ENCODE measurements around the gene SFMBT2. TPM values are rescaled to one million over a fixed set of nuclear protein-coding genes. Genes with fewer than 3 reads are reported as not detected.

The SFMBT2 gene
- total RNA-seq, 1 experiment from 2014 or later: 0.02 TPM

DNA sequence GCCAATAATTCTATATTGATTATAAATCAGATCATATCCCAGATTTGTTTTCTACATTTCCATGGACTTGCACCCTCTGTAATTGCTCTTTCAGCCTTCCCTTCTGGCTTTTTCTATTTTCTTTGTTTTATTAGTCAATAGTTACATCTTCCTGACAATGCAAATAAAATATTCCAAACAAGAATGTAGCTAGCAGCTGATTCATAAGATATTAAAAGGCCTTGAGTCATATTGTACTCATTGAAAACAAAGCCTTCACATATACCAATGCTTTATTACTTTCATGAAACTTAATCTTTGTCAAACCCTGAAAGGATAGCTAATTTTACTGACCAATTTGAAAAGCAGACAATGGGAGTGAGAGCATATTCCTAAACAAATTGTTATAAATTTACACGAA is 10.7 kb upstream of the SFMBT2 start:
- H3K36me3 ChIP-seq (ENCODE audit: control insufficient read depth in 1 of 2, insufficient read depth in 2 of 2, low read length in 2 of 2): no peaks in the 10 kb centered on the region
- no peaks in the 10 kb centered on the region; the same call in 1 of the 2 replicates for H4K20me1 ChIP-seq (ENCODE audit: insufficient read depth)
- H3K4me2 ChIP-seq (ENCODE audit: low read length): no peak overlapping the region
- H3K4me1 ChIP-seq (ENCODE audit: control insufficient read depth in 1 of 2, insufficient read depth in 2 of 2, low read length in 2 of 2): no peaks in the 10 kb centered on the region
- DNase-seq (ENCODE audit: low read depth, low spot score) (no peak), ATAC-seq (no peak)
- H3K9ac ChIP-seq (ENCODE audit: low read length): no peak overlapping the region
- ChIA-PET CTCF (interaction anchor here (0.6 to 1.2 kb wide), 2 partner anchors 17 to 300 kb away, joined by 3 read pairs; no protein-coding TSS in a partner anchor), POLR2A (no interaction called here), RAD21 (ENCODE audit: low non-redundant PET in 1 of 2, low total read pairs in 2 of 2, uncharacterized antibody in 2 of 2, unreplicated experiment in 2 of 2) (no interaction called here)
- H3K9me3 ChIP-seq (ENCODE audit: control insufficient read depth in 1 of 2, insufficient read depth in 1 of 2, low read depth in 1 of 2, low read length in 2 of 2): no peaks in the 10 kb centered on the region
- H3K9me2 ChIP-seq (ENCODE audit: insufficient read depth): no peaks in the 10 kb centered on the region
- no peak overlapping the region for H3K4me3 ChIP-seq (replicated peaks in 1 of 2; ENCODE audit: low read depth in 1 of 2, low read length in 2 of 2)
- TF ChIP-seq ZNF274 (IDR thresholded peaks at IDR 0.05; ENCODE audit: low read depth, low read length): no peak
- no peak for TF ChIP-seq SP1 (IDR thresholded peaks at IDR 0.05; ENCODE audit: low read depth)
- TF ChIP-seq, protein P1, sequence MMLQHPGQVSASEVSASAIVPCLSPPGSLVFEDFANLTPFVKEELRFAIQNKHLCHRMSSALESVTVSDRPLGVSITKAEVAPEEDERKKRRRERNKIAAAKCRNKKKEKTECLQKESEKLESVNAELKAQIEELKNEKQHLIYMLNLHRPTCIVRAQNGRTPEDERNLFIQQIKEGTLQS (IDR thresholded peaks at IDR 0.05): no peak
- TF ChIP-seq CBX3 (IDR thresholded peaks at IDR 0.05; ENCODE audit: low read depth): no peak
- TF ChIP-seq, protein P2, sequence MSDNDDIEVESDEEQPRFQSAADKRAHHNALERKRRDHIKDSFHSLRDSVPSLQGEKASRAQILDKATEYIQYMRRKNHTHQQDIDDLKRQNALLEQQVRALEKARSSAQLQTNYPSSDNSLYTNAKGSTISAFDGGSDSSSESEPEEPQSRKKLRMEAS (IDR thresholded peaks at IDR 0.05): no peak
- TF ChIP-seq EZH2phosphoT487 (IDR thresholded peaks at IDR 0.05; ENCODE audit: borderline replicate concordance): no peak
- TF ChIP-seq SRF (IDR thresholded peaks at IDR 0.05; ENCODE audit: low read depth): no peak
- TF ChIP-seq EGR1 (IDR thresholded peaks at IDR 0.05; ENCODE audit: low read depth): no peak
- no peak for TF ChIP-seq SIN3A (IDR thresholded peaks at IDR 0.05; ENCODE audit: low read depth)
- TF ChIP-seq RAD21 (IDR thresholded peaks at IDR 0.05; ENCODE audit: low read depth): no peak
- no peak for TF ChIP-seq POLR2AphosphoS5 (IDR thresholded peaks at IDR 0.05; ENCODE audit: low read depth, low read length)
- TF ChIP-seq, protein P3, sequence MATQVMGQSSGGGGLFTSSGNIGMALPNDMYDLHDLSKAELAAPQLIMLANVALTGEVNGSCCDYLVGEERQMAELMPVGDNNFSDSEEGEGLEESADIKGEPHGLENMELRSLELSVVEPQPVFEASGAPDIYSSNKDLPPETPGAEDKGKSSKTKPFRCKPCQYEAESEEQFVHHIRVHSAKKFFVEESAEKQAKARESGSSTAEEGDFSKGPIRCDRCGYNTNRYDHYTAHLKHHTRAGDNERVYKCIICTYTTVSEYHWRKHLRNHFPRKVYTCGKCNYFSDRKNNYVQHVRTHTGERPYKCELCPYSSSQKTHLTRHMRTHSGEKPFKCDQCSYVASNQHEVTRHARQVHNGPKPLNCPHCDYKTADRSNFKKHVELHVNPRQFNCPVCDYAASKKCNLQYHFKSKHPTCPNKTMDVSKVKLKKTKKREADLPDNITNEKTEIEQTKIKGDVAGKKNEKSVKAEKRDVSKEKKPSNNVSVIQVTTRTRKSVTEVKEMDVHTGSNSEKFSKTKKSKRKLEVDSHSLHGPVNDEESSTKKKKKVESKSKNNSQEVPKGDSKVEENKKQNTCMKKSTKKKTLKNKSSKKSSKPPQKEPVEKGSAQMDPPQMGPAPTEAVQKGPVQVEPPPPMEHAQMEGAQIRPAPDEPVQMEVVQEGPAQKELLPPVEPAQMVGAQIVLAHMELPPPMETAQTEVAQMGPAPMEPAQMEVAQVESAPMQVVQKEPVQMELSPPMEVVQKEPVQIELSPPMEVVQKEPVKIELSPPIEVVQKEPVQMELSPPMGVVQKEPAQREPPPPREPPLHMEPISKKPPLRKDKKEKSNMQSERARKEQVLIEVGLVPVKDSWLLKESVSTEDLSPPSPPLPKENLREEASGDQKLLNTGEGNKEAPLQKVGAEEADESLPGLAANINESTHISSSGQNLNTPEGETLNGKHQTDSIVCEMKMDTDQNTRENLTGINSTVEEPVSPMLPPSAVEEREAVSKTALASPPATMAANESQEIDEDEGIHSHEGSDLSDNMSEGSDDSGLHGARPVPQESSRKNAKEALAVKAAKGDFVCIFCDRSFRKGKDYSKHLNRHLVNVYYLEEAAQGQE (IDR thresholded peaks at IDR 0.05; ENCODE audit: low read depth): no peak
- TF ChIP-seq FOSL1 (IDR thresholded peaks at IDR 0.05; ENCODE audit: low read depth): no peak
- TF ChIP-seq YY1 (IDR thresholded peaks at IDR 0.05; ENCODE audit: extremely low read depth, insufficient replicate concordance, low read depth, low read length): no peak
- TF ChIP-seq ZFX (IDR thresholded peaks at IDR 0.05): no peak
- no peak for TF ChIP-seq TCF7L2 (IDR thresholded peaks at IDR 0.05; ENCODE audit: borderline replicate concordance, extremely low read depth, insufficient read depth, insufficient read length)
- no peak for TF ChIP-seq EZH2 (IDR thresholded peaks at IDR 0.05)
- TF ChIP-seq CEBPB (IDR thresholded peaks at IDR 0.05; ENCODE audit: low read depth): no peak
- TF ChIP-seq, protein P4, sequence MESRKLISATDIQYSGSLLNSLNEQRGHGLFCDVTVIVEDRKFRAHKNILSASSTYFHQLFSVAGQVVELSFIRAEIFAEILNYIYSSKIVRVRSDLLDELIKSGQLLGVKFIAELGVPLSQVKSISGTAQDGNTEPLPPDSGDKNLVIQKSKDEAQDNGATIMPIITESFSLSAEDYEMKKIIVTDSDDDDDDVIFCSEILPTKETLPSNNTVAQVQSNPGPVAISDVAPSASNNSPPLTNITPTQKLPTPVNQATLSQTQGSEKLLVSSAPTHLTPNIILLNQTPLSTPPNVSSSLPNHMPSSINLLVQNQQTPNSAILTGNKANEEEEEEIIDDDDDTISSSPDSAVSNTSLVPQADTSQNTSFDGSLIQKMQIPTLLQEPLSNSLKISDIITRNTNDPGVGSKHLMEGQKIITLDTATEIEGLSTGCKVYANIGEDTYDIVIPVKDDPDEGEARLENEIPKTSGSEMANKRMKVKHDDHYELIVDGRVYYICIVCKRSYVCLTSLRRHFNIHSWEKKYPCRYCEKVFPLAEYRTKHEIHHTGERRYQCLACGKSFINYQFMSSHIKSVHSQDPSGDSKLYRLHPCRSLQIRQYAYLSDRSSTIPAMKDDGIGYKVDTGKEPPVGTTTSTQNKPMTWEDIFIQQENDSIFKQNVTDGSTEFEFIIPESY (IDR thresholded peaks at IDR 0.05; ENCODE audit: extremely low read depth, insufficient replicate concordance, low read length): no peak
- peaks cover 34% of the 10 kb centered on the region for H3K27me3 ChIP-seq (ENCODE audit: insufficient read depth, low read length)
- intact Hi-C loops (cut with micrococcal nuclease): no loop called here
- BruUV-seq (replicated peaks): no TSS peak
- no peak overlapping the region for H2AFZ ChIP-seq (ENCODE audit: low read depth, low read length, poor library complexity, severe bottlenecking)
- H3K79me2 ChIP-seq (ENCODE audit: insufficient read depth, low read length): no peaks in the 10 kb centered on the region
- H3K27ac ChIP-seq (ENCODE audit: low read depth, low read length): no peak overlapping the region

Measured in HCT116 (cell line).